ENCODE results near the gene MCF2L.

The MCF2L gene

GRCh38 chr13:112998521-112999280 lies 29.7 kb downstream of the MCF2L start:
- DNase-seq (ENCODE audit: low read depth), result no peak

- no peak for DNase-seq (ENCODE audit: low read depth)
Observed at GRCh38 chr13:112999414-113000177, 30.6 kb downstream of the MCF2L start.

- no peak for DNase-seq (ENCODE audit: low read depth)
Observed at GRCh38 chr13:113000575-113000974, 31.6 kb downstream of the MCF2L start.

GRCh38 chr13:113001241-113002140 lies 32.5 kb downstream of the MCF2L start:
- DNase-seq (ENCODE audit: low read depth), result no peak

GRCh38 chr13:113002206-113002912 lies 33.3 kb downstream of the MCF2L start:
- no peak for DNase-seq (ENCODE audit: low read depth)

- DNase-seq (ENCODE audit: low read depth), result no peak
Observed at GRCh38 chr13:113002913-113003290, 33.9 kb downstream of the MCF2L start.

GRCh38 chr13:113004126-113004525 lies 35.1 kb downstream of the MCF2L start:
- DNase-seq (ENCODE audit: low read depth), result no peak

- no peak for DNase-seq (ENCODE audit: low read depth)
Observed at GRCh38 chr13:113005076-113005865, 36.3 kb downstream of the MCF2L start.

GRCh38 chr13:113005997-113006396 lies 37.0 kb downstream of the MCF2L start:
- DNase-seq (ENCODE audit: low read depth), result no peak

GRCh38 chr13:113006660-113007059 lies 37.6 kb downstream of the MCF2L start:
- DNase-seq (ENCODE audit: low read depth), result no peak

GRCh38 chr13:113008851-113009250 lies 39.8 kb downstream of the MCF2L start:
- no peak for DNase-seq (ENCODE audit: low read depth)

GRCh38 chr13:113009743-113010509 lies 40.9 kb downstream of the MCF2L start:
- DNase-seq (ENCODE audit: low read depth), result no peak

GRCh38 chr13:113010510-113010865 lies 41.5 kb downstream of the MCF2L start:
- no peak for DNase-seq (ENCODE audit: low read depth)

GRCh38 chr13:113013303-113013702 lies 44.3 kb downstream of the MCF2L start:
- DNase-seq (ENCODE audit: low read depth), result no peak

GRCh38 chr13:113013878-113014751 lies 45.1 kb downstream of the MCF2L start:
- DNase-seq (ENCODE audit: low read depth), result no peak

- no peak for DNase-seq (ENCODE audit: low read depth)
Observed at GRCh38 chr13:113014752-113015745, 46.0 kb downstream of the MCF2L start.

- DNase-seq (ENCODE audit: low read depth), result no peak
Observed at GRCh38 chr13:113015826-113016525, 47.0 kb downstream of the MCF2L start.

Data from stimulated activated CD8-positive, alpha-beta memory T cell treated with anti-CD3 and anti-CD28 coated beads, Interleukin-12 subunit alpha, Interleukin-12 subunit beta, amount 100 ng/mL, for 4 hours (primary cell).